SK-N-MC (cell line): ENCODE data around the gene HYCC1.
"Not testable (repeated sequence)": the region's sequence is repeated elsewhere in the genome, so short reads cannot be mapped to it uniquely, and the experiment has no call there.

ENCODE experiments used
- DNase-seq: peaks from one replicate; pipeline ENCODE4 v3.0.0-alpha.2; 2011; ENCODE audit warnings: low read depth, low spot score
- H3K27ac ChIP-seq: fragments of 200-600 bp; sonication (generic); 2 replicates; pipeline ENCODE4 v1.5.1; 2016; ENCODE audit warnings: mixed run types
- H3K36me3 ChIP-seq: fragments of 200-600 bp; sonication (generic); 2 replicates; pipeline ENCODE4 v1.6.1; 2017; ENCODE audit warnings: antibody characterized with exemption, low read length, mixed read lengths; ENCODE audit not compliant: insufficient read depth
- H3K4me3 ChIP-seq: fragments of 200-600 bp; sonication (generic); 2 replicates; pipeline ENCODE4 v1.5.1; 2016
- H3K9ac ChIP-seq: fragments of 200-600 bp; sonication (generic); 2 replicates; pipeline ENCODE4 v1.8.0; 2017; ENCODE audit warnings: mixed run types, mixed read lengths; ENCODE audit not compliant: insufficient read length
- H3K9me3 ChIP-seq: fragments of 200-600 bp; sonication (generic); 2 replicates; pipeline ENCODE4 v1.6.1; 2017; ENCODE audit warnings: low read depth, mild to moderate bottlenecking, antibody characterized with exemption, low read length, moderate library complexity, mixed read lengths
- EZH2 ChIP-seq: fragments of 200-600 bp; sonication (generic); IDR thresholded peaks from one replicate; pipeline ENCODE4 v1.6.1; 2017; ENCODE audit warnings: antibody characterized with exemption
- FOXP2 ChIP-seq: optimal IDR thresholded peaks from 2 replicates; pipeline ENCODE3; 2011; ENCODE audit warnings: mild to moderate bottlenecking, moderate library complexity; ENCODE audit not compliant: insufficient read depth; ENCODE audit errors: extremely low read length, control extremely low read depth
- POLR2AphosphoS5 ChIP-seq: IDR thresholded peaks from 2 replicates; pipeline ENCODE4 v1.6.1; 2012; ENCODE audit warnings: mild to moderate bottlenecking, low read depth, low read length, borderline replicate concordance

Gene HYCC1

GRCh38 chr7:22980422-22980821 is 33.5 kb downstream of the HYCC1 start:
- DNase-seq = no peak
- Histone ChIP-seq H3K9me3 (no peaks in the 10 kb centered on the region), H3K9ac (no peak overlapping the region), H3K36me3 (peaks cover 7% of the 10 kb centered on the region; the same call in 1 of the 2 replicates), H3K27ac (no peak overlapping the region), H3K4me3 (no peak overlapping the region)
- no peak for TF ChIP-seq POLR2AphosphoS5
- no peak for TF ChIP-seq EZH2
- TF ChIP-seq FOXP2 = no peak

GRCh38 chr7:22979861-22980260 is 34.1 kb downstream of the HYCC1 start:
- H3K9ac ChIP-seq = no peak overlapping the region
- no peak overlapping the region for H3K4me3 ChIP-seq
- no peak overlapping the region for H3K27ac ChIP-seq
- no peak for TF ChIP-seq FOXP2
- no peak for TF ChIP-seq POLR2AphosphoS5
- TF ChIP-seq EZH2 = no peak
- H3K36me3 ChIP-seq = peaks cover 8% of the 10 kb centered on the region; the same call in 1 of the 2 replicates
- no peak for DNase-seq
- H3K9me3 ChIP-seq = no peaks in the 10 kb centered on the region

- TF ChIP-seq FOXP2 (no peak), POLR2AphosphoS5 (no peak), EZH2 (no peak)
- H3K4me3 ChIP-seq = no peak overlapping the region
- H3K9ac ChIP-seq = no peak overlapping the region
- DNase-seq = no peak
- no peak overlapping the region for H3K27ac ChIP-seq
- H3K9me3 ChIP-seq = no peaks in the 10 kb centered on the region
- H3K36me3 ChIP-seq = peaks cover 8% of the 10 kb centered on the region; the same call in 1 of the 2 replicates
These were observed 34.7 kb downstream of the HYCC1 start for GRCh38 chr7:22979251-22979650.

GRCh38 chr7:22974636-22975035 is 39.3 kb downstream of the HYCC1 start:
- not testable (repeated sequence) for H3K9me3 ChIP-seq, H3K36me3 ChIP-seq, H3K9ac ChIP-seq, H3K27ac ChIP-seq, H3K4me3 ChIP-seq, DNase-seq

GRCh38 chr7:22972207-22972606 is 41.7 kb downstream of the HYCC1 start:
- TF ChIP-seq POLR2AphosphoS5 = no peak
- no peak for TF ChIP-seq FOXP2
- no peak for TF ChIP-seq EZH2
- H3K9ac ChIP-seq = no peak overlapping the region
- no peak for DNase-seq
- H3K9me3 ChIP-seq = no peaks in the 10 kb centered on the region
- no peak overlapping the region for H3K27ac ChIP-seq
- peaks cover 8% of the 10 kb centered on the region; the same call in 1 of the 2 replicates for H3K36me3 ChIP-seq
- no peak overlapping the region for H3K4me3 ChIP-seq

GRCh38 chr7:22969010-22969431 is 44.9 kb downstream of the HYCC1 start:
- Histone ChIP-seq H3K9ac (no peak overlapping the region), H3K4me3 (no peak overlapping the region), H3K36me3 (no peaks in the 10 kb centered on the region), H3K9me3 (no peaks in the 10 kb centered on the region), H3K27ac (no peak overlapping the region)
- no peak for DNase-seq
- TF ChIP-seq EZH2 (no peak), POLR2AphosphoS5 (no peak)
